ENCODE measurements around the gene COX10. TPM values are rescaled to one million over a fixed set of nuclear protein-coding genes. Genes with fewer than 3 reads are reported as not detected.

Gene COX10
- total RNA-seq (2022; extraction: Qiagen RNA extraction; ENCODE audit: low read depth): 19.3 to 22.6 TPM (median 21.1 TPM) in 5 replicates

DNA sequence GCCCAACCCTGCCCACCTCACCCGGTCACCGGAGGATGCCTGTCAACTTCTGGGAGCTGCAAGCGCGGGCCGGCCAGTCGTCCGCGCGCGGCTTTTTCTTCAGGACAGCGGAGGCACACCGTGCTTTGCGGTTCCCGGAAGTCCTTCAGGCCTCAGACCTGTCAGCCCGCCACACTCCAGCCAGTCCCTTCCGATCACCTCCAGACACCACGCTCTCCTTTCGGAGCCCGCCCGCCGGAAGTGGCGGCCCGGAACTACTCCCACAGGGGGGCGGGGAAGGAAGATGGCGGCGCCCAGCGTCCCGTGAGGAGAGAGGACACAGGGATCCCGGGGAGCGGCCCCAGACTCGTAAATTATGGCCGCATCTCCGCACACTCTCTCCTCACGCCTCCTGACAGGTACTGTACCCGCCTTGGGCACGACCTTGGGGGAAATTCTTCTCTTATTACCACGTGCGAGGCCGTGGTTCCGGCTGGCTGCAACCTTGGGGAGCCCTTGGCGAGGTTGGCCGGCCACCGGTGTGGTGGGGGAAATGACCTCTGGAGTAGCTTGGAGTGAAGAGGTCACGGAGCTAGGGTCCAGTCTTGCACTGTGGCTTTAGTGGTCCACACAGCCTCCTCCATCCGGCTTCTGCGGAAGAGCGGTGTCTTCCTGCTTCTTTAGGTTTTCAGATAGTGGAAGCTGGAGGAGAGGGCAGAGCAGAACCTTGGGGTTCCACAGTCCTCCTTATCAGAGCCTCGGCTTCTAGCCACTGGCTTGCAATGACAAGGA, at the start of gene COX10:
COX10 (plus strand) TSS at position 254 of the 771 bp plus-strand sequence; CDS start at position 356, 102 bp downstream.

DNA sequence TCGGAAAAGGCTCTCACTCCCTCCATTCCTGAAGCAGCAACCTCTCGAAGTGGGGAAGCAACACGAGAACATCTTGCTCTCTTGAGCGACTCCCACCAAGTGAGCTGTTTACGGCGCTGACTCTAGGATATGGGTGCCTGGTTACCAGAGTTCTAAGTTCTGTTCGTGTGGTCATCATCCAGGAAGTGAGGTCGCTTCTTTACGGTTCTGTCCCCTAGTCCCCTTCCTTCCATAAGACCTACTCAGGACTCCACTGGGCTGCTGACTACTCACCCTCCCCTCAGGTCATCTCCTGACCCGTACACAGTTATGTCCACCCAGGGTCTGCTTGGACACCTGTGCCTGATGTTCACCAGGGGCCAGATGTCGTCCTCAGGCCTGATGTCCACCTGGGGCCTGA, 167.5 kb downstream of the COX10 start, which contains the start of gene CDRT15:
CDRT15 (minus strand) TSS at position 101 of the 400 bp plus-strand sequence; CDS start at position 72, 29 bp downstream.

Other genes with a start within 250 kb of the COX10 start
- not detected in 5 replicates for gene CDRT15, start 167.4 kb downstream of the COX10 start, total RNA-seq (2022; extraction: Qiagen RNA extraction; ENCODE audit: low read depth)
- 0.27 to 0.49 TPM (median 0.36 TPM) in 5 replicates for gene HS3ST3B1, start 231.6 kb downstream of the COX10 start, total RNA-seq (2022; extraction: Qiagen RNA extraction; ENCODE audit: low read depth)